G401 (cell line): ENCODE data around the gene TMEM236. TPM values are rescaled to one million over a fixed set of nuclear protein-coding genes. Genes with fewer than 3 reads are reported as not detected.

Source experiments
- DNase-seq: peaks from one replicate; pipeline ENCODE4 v3.0.0-alpha.2; 2015; ENCODE audit warnings: low spot score
- in situ Hi-C: cut with HindIII; loops from 2 replicates; pipeline ENCODE4 v1.10.0; 2016; ENCODE audit warnings: low sequenced_read_pairs, mixed read lengths
- total RNA-seq: library from RNA; depleted of rRNA; stranded (reverse); fragments of >200 nt; shearing (Covaris generic); gene quantifications from 2 replicates; pipeline ENCODE4 v1.2.3, GENCODE V29; 2014

Gene TMEM236
- total RNA-seq, 1 experiment from 2014 or later = not detected

DNA sequence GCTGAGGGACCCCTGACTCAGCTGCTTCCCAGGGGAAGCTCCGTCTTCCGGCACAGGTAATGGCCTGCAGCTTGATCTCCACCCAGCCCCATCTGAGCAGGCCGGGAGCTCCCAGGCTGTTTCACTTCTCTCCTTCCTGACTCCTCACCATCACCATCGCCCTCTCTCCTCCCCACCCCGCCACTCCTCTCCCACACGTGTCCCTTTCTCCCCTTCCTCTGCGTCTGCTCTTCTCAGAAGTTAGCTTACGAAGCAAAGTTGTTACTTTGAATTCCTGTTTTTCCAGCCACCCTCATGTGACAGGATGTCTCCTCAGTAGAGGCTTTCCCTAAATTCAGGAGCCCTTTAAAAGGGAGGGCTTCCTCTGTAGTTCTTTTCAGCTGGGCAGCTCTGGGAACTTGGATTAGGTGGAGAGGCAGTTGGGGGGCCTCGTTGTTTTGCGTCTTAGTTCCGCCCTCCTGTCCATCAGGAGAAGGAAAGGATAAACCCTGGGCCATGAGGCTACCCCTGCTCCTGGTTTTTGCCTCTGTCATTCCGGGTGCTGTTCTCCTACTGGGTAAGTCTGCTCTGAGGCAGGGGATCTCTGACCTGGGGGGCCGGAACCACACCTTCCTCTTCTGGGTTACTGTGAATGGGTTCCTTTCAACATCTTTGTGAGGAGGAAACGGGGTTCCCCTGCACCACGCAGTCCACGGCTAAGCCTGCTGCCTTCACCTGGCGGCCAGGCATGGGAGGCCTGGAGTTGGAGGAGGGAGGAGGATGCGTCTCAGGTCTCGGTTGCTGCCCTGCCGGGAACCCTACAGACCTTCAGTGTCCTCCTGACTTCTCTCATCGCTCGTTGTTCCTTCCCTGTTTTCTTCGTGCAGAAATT, 57.2 kb downstream of the TMEM236 start, which contains the start of gene MRC1:
TSS of gene MRC1 (plus strand) at position 378 of the 871 bp plus-strand sequence. CDS start at position 496, 118 bp downstream.
- in situ Hi-C loops = no loop called here
- DNase-seq = no peak

DNA sequence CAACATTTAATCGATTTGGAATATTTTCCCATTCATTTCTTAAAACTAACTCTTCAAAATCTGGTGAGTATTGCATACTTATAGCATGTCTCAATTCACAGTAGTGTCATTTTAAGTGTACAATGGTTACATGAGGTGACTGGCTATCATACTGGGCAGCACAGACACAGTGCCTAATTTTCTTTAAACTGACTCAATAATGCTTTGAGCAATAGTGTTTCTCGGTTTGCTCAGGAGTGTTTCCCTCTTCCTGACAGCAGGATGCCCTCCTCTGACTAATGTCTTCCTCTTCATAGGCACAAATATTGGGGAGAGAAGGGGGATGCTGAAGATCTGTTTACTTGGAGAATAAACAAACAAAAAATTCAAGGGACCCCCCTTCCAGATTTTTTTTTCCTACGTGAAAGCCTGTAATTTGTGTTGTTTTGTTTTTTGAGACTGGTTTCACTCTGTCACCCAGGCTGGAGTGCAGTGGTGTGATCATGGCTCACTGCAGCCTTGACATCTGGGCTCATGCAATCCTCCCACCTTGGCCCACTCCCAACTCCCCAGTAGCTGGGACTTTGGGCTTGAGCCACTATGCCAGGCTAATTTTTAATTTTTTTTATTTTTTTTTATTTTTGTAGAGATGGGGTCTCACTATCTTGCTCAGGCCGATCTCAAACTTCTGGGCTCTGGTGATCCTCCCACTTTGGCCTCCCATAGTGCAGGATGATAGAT, 59.3 kb downstream of the TMEM236 start:
- in situ Hi-C loops = no loop called here
- DNase-seq = no peak

DNA sequence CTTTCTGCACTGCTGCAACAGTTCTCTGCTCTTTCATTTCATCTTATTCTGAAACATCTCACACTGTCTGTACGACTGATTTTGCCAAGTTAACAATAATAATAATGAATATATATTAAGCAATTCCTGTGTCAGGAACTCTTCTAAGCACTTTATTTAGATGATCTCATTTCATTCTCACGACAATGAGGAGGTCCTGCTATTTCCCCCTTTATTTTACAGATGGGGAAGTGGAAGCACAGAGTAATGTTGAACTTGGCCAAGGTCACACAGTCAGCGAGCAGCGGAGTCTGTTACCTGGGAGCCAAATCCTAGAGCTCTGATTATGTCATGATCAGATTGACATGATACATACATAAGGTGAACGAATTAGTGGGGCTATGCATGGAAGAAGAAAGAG, 63.0 kb downstream of the TMEM236 start:
- no peak for DNase-seq
- in situ Hi-C loops = no loop called here

DNA sequence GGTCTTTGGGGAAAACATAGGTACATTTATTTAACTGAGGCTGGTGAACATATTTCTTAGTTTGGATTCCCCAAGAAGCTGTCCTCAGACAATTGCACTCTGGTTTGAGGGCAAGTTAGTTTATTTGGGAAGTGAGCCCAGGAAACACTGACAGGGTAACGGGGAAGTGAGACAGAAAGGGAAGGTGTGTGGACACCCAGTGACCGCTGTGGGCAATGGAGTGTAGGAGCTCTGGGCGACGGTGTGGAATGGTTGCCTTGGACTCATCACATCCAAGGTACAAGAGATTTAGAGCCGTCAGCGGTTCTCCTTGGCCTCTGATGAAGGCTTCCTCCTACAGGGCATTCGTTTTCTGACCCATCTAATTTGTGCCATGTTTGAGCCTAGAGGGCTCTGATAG, 64.2 kb downstream of the TMEM236 start:
- in situ Hi-C loops = no loop called here
- DNase-seq = no peak

DNA sequence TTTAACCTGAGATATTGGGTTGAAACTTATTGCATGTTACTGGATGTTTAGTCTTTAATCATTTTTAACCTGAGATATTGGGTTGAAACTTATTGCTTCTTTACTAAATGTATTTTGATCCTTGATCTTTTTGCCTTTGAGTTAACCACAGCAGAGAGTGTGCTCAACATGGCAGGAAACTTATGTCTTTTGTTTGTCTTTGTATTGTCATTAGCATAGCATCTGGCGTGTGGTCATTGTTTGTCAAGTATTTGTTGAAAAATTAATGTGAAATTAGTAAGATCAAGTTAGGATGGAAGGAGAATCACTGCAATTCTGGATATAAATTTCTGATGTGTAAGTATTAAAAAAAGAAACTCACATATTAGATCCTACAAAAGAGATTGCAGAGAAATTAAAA, 65.3 kb downstream of the TMEM236 start:
- in situ Hi-C loops = no loop called here
- DNase-seq = no peak

DNA sequence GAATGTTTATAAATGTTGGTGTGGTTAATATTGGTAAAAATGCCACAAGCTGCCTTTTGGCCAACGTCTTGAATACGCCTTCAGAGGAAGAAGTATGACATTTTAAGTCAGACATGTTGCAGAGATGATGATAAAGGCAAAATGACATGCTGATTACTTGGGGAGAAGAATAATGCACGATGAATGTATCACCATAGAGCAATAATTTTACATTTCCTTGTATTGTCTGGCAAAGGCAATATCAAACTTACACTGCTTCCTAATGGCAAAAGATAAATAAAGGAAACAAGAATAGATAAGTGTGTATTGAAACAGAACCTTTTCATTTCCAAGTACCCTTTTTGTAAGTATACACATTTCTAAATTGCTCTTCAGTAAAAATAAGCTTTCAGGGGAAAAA, 65.8 kb downstream of the TMEM236 start:
- DNase-seq = no peak
- in situ Hi-C loops = no loop called here

DNA sequence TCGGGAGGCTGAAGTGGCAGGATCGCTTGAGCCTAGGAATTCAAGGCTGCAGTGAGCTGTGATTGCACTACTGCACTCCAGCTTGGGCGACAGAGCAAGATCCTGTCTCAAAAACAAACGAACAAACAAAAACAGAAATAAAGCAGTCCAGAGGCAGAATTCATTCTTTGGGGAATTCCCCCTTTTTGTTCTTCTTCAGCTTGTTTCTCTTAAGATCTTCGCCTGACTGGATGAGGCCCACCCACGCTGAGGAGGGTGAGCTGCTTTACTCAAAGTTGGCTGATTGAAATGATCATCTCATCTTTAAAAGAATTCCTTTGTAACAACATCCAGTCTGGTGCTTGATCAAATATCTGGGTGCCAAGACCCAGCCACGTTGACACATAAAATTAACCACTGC, 67.8 kb downstream of the TMEM236 start:
- in situ Hi-C loops = no loop called here
- no peak for DNase-seq

DNA sequence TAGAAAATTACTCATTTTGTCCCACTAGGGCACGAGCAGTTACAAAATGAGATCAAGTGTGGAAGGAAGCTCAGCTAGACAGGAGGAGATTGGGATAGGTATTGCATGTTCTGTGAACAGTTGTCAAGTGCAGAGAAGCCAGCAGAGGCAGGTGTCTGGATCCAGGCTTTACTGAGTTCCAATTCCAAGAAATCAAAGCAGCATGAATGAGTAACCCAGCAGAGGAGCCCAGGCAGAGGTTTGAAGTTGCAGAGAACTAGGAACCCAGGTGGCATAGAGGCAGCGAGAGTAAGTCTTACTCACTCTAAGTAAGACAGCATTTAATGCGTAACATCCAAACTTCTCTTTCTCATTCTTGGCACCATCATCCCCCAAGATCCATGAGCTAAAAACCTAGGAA, 68.9 kb downstream of the TMEM236 start:
- in situ Hi-C loops = no loop called here
- DNase-seq = peak; percentile 41

DNA sequence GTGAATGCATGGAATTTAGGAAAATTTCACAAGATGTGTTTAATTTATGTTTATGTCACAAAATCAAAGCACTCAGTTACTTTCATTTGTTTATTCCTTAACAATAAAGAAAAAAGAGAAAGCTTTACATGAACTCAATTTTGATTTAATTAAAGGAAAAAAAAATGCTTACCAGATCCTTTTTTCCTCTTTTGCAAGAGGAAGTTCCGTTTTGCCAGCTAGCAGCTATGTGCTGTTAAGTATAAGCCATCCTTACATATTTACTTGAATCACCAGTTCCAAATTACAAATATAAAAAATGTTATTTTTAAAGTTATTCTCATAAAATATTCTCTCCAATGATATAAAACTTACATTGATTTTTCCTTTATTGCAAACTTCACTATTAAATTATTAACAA, 69.9 kb downstream of the TMEM236 start:
- in situ Hi-C loops = no loop called here
- no peak for DNase-seq

DNA sequence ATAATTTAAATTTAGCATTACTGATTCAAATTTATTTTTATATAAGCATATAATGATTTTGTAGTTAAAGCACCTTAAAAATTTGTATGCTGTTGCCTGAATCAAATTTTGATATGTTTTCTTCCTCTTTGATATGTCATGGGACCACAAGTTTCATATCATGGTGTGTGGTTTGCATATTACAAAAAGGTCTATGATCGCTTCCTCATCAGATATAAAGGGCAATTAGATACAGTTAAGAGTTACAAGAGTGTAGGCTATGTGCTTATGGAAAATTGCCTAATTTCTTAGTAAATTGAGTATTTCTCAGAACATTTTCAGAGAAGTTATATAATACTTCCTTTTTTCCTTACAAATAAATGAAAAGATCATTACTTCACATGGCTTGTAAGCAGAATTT, 79.3 kb downstream of the TMEM236 start:
- in situ Hi-C loops = no loop called here
- DNase-seq = no peak

DNA sequence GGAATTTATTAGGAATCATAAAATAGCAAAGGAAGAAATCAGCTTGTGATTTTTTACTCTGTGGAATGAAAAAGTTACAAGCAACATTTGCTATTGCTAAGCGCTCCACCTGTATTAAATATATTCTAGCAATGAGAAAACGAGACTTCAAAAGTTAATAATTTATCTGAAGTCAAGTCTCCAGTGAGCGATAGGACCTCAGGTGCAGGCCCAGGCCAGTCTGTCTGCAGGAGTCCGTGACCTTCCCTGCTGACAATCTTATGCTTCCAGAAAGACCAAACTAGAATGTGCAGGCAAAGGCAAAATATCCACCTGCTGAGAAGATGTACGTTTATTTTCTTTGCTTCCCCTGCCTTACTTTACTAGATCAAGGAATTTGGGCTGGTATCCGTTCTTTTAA, 79.9 kb downstream of the TMEM236 start:
- in situ Hi-C loops = no loop called here
- no peak for DNase-seq

DNA sequence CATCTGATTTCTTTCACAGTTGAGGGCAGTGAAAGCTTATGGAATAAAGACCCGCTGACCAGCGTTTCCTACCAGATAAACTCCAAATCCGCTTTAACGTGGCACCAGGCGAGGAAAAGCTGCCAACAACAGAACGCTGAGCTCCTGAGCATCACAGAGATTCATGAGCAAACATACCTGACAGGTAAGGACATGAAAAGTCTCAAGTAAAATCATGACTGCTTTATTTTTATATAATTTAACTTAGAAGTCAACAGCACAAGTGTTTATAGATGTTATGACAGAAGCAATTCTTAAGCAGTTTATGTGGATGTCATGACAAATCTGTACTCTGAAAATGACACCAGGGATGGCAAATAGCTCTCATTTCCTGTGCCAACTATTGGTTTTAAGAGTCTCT, 81.7 kb downstream of the TMEM236 start:
- no peak for DNase-seq
- in situ Hi-C loops = no loop called here

DNA sequence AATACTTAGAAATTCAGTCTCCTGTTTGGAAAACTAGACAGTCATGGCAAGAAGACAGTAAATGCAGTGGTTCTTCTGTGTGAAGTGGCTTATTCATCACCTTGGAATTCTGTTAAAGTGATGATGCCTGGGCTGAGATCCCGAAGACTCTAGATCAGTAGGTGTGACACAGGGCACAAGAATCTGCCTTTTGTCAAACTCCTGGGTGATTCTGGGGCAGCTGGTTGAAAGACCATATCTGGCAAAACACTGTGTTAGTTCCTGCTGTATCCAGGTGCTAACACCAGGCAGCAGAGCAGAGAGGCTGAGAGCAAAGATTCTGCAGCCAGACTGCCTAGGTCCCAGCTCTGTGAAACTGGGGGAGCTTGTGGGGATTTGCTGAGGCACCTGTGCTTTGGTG, 83.7 kb downstream of the TMEM236 start:
- DNase-seq = no peak
- in situ Hi-C loops = no loop called here

DNA sequence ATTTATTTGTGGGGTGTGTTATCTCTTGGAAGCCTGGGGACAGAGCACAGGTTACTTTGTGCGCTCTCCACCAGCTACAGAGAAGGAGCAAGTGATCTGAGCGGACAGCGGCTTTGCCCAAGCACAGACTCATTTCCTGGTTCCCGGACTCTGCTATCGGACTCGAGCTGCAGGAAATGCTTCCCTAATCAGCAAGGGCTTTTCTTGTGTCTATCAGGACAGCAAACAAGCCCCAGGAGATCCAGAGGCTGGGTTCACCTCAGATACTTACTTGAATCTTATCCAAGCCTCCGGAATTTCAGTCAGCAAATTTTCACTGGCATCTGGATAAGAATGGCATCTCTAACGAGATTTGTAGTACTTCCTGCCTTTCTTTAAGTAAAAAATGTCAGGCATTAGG, 84.9 kb downstream of the TMEM236 start:
- DNase-seq = no peak
- in situ Hi-C loops = no loop called here

DNA sequence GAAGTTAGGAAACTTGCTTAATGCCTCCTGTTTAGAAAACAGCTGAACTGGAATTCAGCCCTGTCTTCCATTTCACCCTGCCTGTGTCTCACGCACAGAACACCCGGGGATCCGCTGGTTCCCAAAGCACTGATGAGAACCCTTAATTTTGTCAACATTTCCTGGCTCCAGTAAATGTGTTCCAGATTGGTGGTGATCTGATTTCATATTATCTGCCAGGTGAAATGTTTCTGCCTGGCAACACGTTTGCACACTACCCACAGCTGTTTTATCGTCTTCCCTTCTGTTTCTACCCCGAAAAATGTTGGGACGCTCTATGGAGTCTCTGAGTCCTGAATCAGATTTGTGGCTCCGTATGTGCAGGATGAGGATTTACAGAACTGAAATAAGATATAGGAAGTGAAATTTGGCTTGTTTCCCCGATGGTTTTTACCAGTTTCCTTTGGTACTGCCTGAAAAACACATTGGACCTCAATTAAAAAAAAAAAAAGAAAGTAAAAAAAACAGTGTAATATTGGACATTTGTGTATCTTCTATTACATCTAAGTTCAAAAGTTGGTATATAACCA, 86.2 kb downstream of the TMEM236 start:
- in situ Hi-C loops = no loop called here
- peak; percentile 24 for DNase-seq

DNA sequence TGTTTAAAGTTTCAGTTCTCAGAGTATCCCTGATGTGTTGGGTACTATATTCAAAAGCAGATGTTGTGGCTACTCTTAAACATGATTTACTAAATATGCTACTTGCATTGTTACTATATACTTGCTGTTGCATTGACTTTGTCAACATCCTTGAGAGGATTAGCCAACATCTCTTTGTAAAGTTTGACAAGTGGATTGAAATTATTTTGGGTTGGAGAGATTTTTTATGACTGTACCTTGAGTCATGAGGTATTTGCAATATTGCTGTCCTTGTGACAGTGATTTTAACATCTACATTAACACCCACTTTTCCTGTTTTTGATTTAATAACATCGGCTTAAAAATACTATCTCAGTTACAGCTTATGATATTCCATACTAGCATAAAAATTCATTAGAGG, 89.0 kb downstream of the TMEM236 start:
- in situ Hi-C loops = no loop called here
- no peak for DNase-seq

DNA sequence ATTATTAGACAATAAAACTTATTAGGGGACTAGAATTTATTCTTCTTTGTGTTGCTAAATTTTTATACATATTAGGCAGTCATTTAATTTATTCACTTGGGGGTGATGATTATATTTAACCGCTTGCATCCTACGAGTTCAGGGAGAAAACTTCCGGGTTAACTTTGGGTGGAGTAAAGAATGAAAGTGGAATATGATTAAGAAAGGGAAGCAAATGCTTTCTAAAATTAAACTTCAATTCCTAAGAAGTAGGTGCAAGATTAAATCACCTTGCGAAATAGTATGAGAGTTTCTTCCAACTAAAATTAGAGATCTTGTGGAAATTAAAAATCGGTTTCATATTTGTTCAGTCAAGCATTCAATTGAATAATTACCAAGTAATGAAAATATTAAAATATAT, 90.6 kb downstream of the TMEM236 start:
- DNase-seq = no peak
- in situ Hi-C loops = no loop called here

DNA sequence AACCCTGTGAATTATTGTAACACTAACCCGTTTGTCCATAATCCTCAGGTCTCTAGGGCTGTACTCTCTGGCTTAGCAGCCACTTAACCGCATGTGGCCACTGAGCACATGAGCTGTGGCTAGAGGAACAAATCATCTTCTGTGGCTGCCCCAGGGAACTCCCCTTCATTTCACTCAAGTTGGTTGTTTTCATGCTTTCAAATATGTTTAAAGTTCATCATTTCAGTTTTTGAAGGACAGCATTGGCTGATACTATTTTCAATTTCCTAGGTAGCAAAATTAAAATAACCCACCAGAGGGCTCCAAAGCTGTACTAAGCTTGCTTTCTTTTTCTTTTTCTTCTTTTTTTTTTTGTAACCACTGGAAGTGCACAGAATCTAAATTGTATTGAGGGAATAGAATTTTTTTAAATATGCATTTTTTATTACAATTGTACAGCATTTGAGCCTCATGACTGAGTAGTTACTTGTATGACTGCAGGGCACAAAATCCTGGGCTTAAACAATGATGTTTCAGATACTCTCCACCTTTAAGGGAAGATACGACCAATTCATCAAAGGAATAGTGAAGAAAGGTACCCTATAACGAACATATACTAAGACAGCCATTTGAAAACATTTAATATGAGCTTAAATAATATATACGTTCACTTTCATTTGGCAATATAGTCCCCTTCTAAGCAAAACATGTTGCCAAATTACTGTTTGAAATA, 95.7 kb downstream of the TMEM236 start:
- peak; percentile 46 for DNase-seq
- in situ Hi-C loops = no loop called here

DNA sequence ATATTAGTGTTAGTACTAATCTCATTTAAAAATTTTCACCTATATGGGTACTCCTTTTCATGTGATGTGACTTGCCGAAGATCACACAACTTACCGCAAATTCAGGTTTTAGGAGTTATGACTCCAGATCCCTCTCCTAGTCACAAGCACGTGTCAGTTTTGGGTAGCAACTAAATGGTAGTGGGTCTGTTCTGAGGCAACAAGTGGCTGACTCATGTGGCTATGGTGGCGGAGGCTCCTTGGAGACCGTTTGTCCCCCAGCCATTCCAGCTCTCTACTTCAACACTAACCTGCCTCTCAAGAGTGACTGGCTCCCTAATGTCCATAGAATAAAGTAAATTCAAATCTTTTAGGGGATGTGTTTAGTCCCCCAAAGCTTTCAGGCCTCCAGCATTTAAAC, 96.6 kb downstream of the TMEM236 start:
- no peak for DNase-seq
- in situ Hi-C loops = no loop called here
